H1 (cell line): Measurements from ENCODE around the gene ZNF692. TPM values are rescaled to one million over a fixed set of nuclear protein-coding genes. Genes with fewer than 3 reads are reported as not detected.

Experiments used
- CTCF ChIA-PET: fragments of 300-600 bp; sonication (Branson Sonifier 250); formaldehyde crosslinking; loops from one replicate; lab custom pipeline; 2021; ENCODE audit not compliant: partially characterized antibody; lab: Charles Lee
- POLR2A ChIA-PET: fragments of 300-600 bp; sonication (Branson Sonifier 250); formaldehyde crosslinking; loops from one replicate; lab custom pipeline; 2021; ENCODE audit warnings: inconsistent platforms; ENCODE audit not compliant: partially characterized antibody; lab: Charles Lee
- DNase-seq, 2 experiments: peaks; one replicate each; pipeline versions ENCODE4 v3.0.0 to v3.0.0-alpha.2; 2010 to 2022; ENCODE audit warnings: low spot score in 2 of 2, low read depth in 1 of 2, mixed read lengths in 1 of 2
- FAIRE-seq: peaks from 2 replicates; lab custom pipeline; 2011; peaks lifted over from hg19 to GRCh38; lab: Jason Lieb, UNC
- H2AFZ ChIP-seq: 2 replicates; pipeline ENCODE4 v1.8.1; 2012; ENCODE audit warnings: low read length, inconsistent platforms
- H2AK5ac ChIP-seq: 2 replicates; pipeline ENCODE4 v1.6.1; 2013; ENCODE audit warnings: low read depth, low read length
- H2BK120ac ChIP-seq: replicated peaks from 2 replicates; pipeline ENCODE3; 2013; ENCODE audit warnings: low read depth, low read length, inconsistent platforms
- H2BK12ac ChIP-seq: 2 replicates; pipeline ENCODE4 v1.6.1; 2013; ENCODE audit warnings: low read depth, low read length
- H2BK15ac ChIP-seq: 2 replicates; pipeline ENCODE4 v1.6.1; 2013; ENCODE audit warnings: low read length
- H2BK20ac ChIP-seq: 2 replicates; pipeline ENCODE4 v1.6.1; 2013; ENCODE audit warnings: low read length
- H2BK5ac ChIP-seq: 2 replicates; pipeline ENCODE4 v1.6.1; 2013; ENCODE audit warnings: low read depth, low read length
- H3K14ac ChIP-seq: 2 replicates; pipeline ENCODE4 v1.6.1; 2013; ENCODE audit warnings: inconsistent platforms; ENCODE audit not compliant: insufficient read length
- H3K18ac ChIP-seq: 2 replicates; pipeline ENCODE4 v1.6.1; 2013; ENCODE audit warnings: low read length; ENCODE audit errors: extremely low read depth
- H3K23ac ChIP-seq: 2 replicates; pipeline ENCODE4 v1.6.1; 2013; ENCODE audit warnings: inconsistent platforms; ENCODE audit not compliant: insufficient read length
- H3K23me2 ChIP-seq: 2 replicates; pipeline ENCODE4 v1.6.1; 2013; ENCODE audit warnings: low read depth, low read length
- H3K27ac ChIP-seq: 2 replicates; pipeline ENCODE4 v1.6.1; 2011; ENCODE audit warnings: low read depth, low read length, inconsistent platforms
- H3K27me3 ChIP-seq, 4 experiments: replicated peaks in 1 of 4; 1 replicate in 1 of 4; 2 replicates in 3 of 4; pipeline versions ENCODE4 v1.6.1 to v1.8.1; 2011 to 2013; ENCODE audit warnings: low read length in 3 of 4, mild to moderate bottlenecking in 3 of 4, inconsistent platforms in 2 of 4, mixed read lengths in 2 of 4, moderate library complexity in 1 of 4; ENCODE audit not compliant: control insufficient read depth in 3 of 4, insufficient read depth in 3 of 4; ENCODE audit errors: extremely low read depth in 1 of 4
- H3K36me3 ChIP-seq, 4 experiments: 2 replicates each; pipeline versions ENCODE4 v1.6.1 to v1.8.1; 2011 to 2013; ENCODE audit warnings: mild to moderate bottlenecking in 4 of 4, low read length in 3 of 4, moderate library complexity in 2 of 4, control low read depth in 1 of 4, inconsistent platforms in 1 of 4; ENCODE audit not compliant: insufficient read depth in 4 of 4, control insufficient read depth in 2 of 4
- H3K4ac ChIP-seq: replicated peaks from 2 replicates; pipeline ENCODE3; 2013; ENCODE audit warnings: low read length, low read depth, mixed read lengths, inconsistent platforms; ENCODE audit not compliant: insufficient read length
- H3K4me1 ChIP-seq, 4 experiments: replicated peaks in 1 of 4; 1 replicate in 1 of 4; 2 replicates in 3 of 4; pipeline versions ENCODE4 v1.6.1 to v1.8.1; 2011 to 2013; ENCODE audit warnings: low read length in 3 of 4, inconsistent platforms in 2 of 4, mixed read lengths in 1 of 4; ENCODE audit not compliant: insufficient read depth in 4 of 4, control insufficient read depth in 3 of 4
- H3K4me2 ChIP-seq, 2 experiments: 2 replicates each; pipeline versions ENCODE4 v1.6.1 to v1.8.1; 2011 to 2013; ENCODE audit warnings: low read depth in 2 of 2, low read length in 2 of 2, control low read depth in 1 of 2, inconsistent platforms in 1 of 2, mild to moderate bottlenecking in 1 of 2; ENCODE audit not compliant: insufficient read depth in 1 of 2
- H3K4me3 ChIP-seq, 4 experiments: fragments of 200-600, 300-600 bp in 1 of 4; sonication (generic), shearing (Covaris generic), sonication (Bioruptor Twin) in 1 of 4; 2 replicates each; pipeline versions ENCODE4 v1.5.1 to v1.8.1; 2011 to 2016; ENCODE audit warnings: low read length in 4 of 4, low read depth in 3 of 4, control low read depth in 2 of 4, inconsistent platforms in 2 of 4, mild to moderate bottlenecking in 2 of 4, mixed read lengths in 1 of 4, moderate library complexity in 1 of 4; ENCODE audit not compliant: insufficient read depth in 2 of 4; ENCODE audit errors: extremely low read depth in 1 of 4
- H3K56ac ChIP-seq: replicated peaks from 2 replicates; pipeline ENCODE3; 2013; ENCODE audit warnings: low read depth, mild to moderate bottlenecking, mixed read lengths, low read length, inconsistent platforms; ENCODE audit not compliant: insufficient read length
- H3K79me1 ChIP-seq: 2 replicates; pipeline ENCODE4 v1.6.1; 2013; ENCODE audit warnings: low read depth, low read length, control low read depth
- H3K79me2 ChIP-seq, 2 experiments: 2 replicates each; pipeline versions ENCODE4 v1.6.1 to v1.8.1; 2012 to 2013; ENCODE audit warnings: low read length in 2 of 2, mild to moderate bottlenecking in 2 of 2, inconsistent platforms in 1 of 2; ENCODE audit not compliant: insufficient read depth in 2 of 2, control insufficient read depth in 1 of 2
- H3K9ac ChIP-seq, 4 experiments: replicated peaks in 1 of 4; 1 replicate in 1 of 4; 2 replicates in 3 of 4; pipeline versions ENCODE4 v1.6.1 to v1.8.1; 2011 to 2013; ENCODE audit warnings: low read depth in 3 of 4, low read length in 3 of 4, control low read depth in 2 of 4, mild to moderate bottlenecking in 2 of 4, moderate library complexity in 2 of 4, inconsistent platforms in 1 of 4; ENCODE audit errors: extremely low read depth in 1 of 4
- H3K9me3 ChIP-seq, 2 experiments: 2 replicates each; pipeline versions ENCODE4 v1.6.1 to v1.8.1; 2012 to 2013; ENCODE audit warnings: mild to moderate bottlenecking in 2 of 2, moderate library complexity in 2 of 2, control low read depth in 1 of 2, inconsistent platforms in 1 of 2, low read depth in 1 of 2, low read length in 1 of 2, mixed read lengths in 1 of 2; ENCODE audit not compliant: insufficient read depth in 2 of 2
- H4K20me1 ChIP-seq, 2 experiments: replicated peaks in 1 of 2; 2 replicates each; pipeline versions ENCODE3 to v1.8.1; 2011 to 2013; ENCODE audit warnings: inconsistent platforms in 2 of 2, low read length in 2 of 2, mild to moderate bottlenecking in 1 of 2; ENCODE audit not compliant: insufficient read depth in 2 of 2, control insufficient read depth in 1 of 2
- H4K5ac ChIP-seq: 2 replicates; pipeline ENCODE4 v1.6.1; 2013; ENCODE audit warnings: low read length, low read depth, mixed read lengths, inconsistent platforms; ENCODE audit not compliant: insufficient read length
- H4K8ac ChIP-seq: 2 replicates; pipeline ENCODE4 v1.8.0; 2013; ENCODE audit warnings: mild to moderate bottlenecking, moderate library complexity, low read length, inconsistent platforms; ENCODE audit not compliant: insufficient read depth; ENCODE audit errors: extremely low read depth
- H4K91ac ChIP-seq: replicated peaks from 2 replicates; pipeline ENCODE3; 2013; ENCODE audit warnings: low read length, mixed read lengths, inconsistent platforms; ENCODE audit not compliant: insufficient read length
- BCL11A ChIP-seq, 2 experiments: IDR thresholded peaks; one replicate each; pipeline ENCODE4 v1.6.1; 2011; ENCODE audit warnings: low read depth in 2 of 2, low read length in 2 of 2, mild to moderate bottlenecking in 2 of 2
- BRCA1 ChIP-seq: IDR thresholded peaks from 2 replicates; pipeline ENCODE4 v1.6.1; 2012; ENCODE audit warnings: low read depth, low read length, improper control_type of control experiment
- EP300 ChIP-seq, 2 experiments: IDR thresholded peaks; 1 replicate in 1 of 2; 2 replicates in 1 of 2; pipeline ENCODE4 v1.6.1; 2011 to 2012; ENCODE audit warnings: low read depth in 2 of 2, low read length in 2 of 2, mild to moderate bottlenecking in 2 of 2, borderline replicate concordance in 1 of 2, inconsistent platforms in 1 of 2, moderate library complexity in 1 of 2
- GABPA ChIP-seq: IDR thresholded peaks from 2 replicates; pipeline ENCODE4 v1.6.1; 2011; ENCODE audit warnings: mild to moderate bottlenecking, low read length, moderate library complexity, borderline replicate concordance; ENCODE audit not compliant: insufficient read depth
- KDM1A ChIP-seq: fragments of 200-600, 300-600 bp; sonication (generic); IDR thresholded peaks from 2 replicates; pipeline ENCODE4 v1.7.1; 2016; ENCODE audit warnings: mild to moderate bottlenecking, low read length, borderline replicate concordance
- RXRA ChIP-seq: IDR thresholded peaks from 2 replicates; pipeline ENCODE4 v1.6.1; 2011; ENCODE audit warnings: low read depth, mild to moderate bottlenecking, low read length, moderate library complexity; ENCODE audit not compliant: insufficient read depth
- SIX5 ChIP-seq: IDR thresholded peaks from 2 replicates; pipeline ENCODE4 v1.6.1; 2011; ENCODE audit warnings: mild to moderate bottlenecking, low read depth, low read length
- SP2 ChIP-seq: IDR thresholded peaks from 2 replicates; pipeline ENCODE4 v1.6.1; 2012; ENCODE audit warnings: mild to moderate bottlenecking, low read length, inconsistent platforms
- SP4 ChIP-seq: IDR thresholded peaks from 2 replicates; pipeline ENCODE4 v1.6.1; 2012; ENCODE audit warnings: low read length, inconsistent platforms
- TAF1 ChIP-seq: IDR thresholded peaks from 2 replicates; pipeline ENCODE4 v1.6.1; 2011; ENCODE audit warnings: mild to moderate bottlenecking, low read depth, low read length
- TEAD4 ChIP-seq: IDR thresholded peaks from 2 replicates; pipeline ENCODE4 v1.6.1; 2012; ENCODE audit warnings: low read depth, low read length, inconsistent platforms, mixed read lengths
- WGBS, 2 experiments: shearing (Covaris generic) in 1 of 2; methylation state at CpG; one replicate each; pipeline versions ENCODE4 v1.1.6 to v1.1.7; 2013 to 2015; ENCODE audit warnings: low lambda C conversion rate in 2 of 2, mixed read lengths in 2 of 2, inconsistent platforms in 1 of 2, low coverage in 1 of 2, missing lambda C conversion rate in 1 of 2; ENCODE audit not compliant: insufficient replicate concordance in 2 of 2, insufficient coverage in 1 of 2, insufficient read length in 1 of 2; ENCODE audit errors: extremely low coverage in 1 of 2, missing lambda C conversion rate in 1 of 2; 5-methylcytosine and 5-hydroxymethylcytosine counted together
- polyA plus RNA-seq, 7 experiments: library from polyadenylated mRNA; depleted of rRNA in 3 of 7; stranded (reverse) in 5 of 7; unstranded in 2 of 7; fragments of >200 nt in 5 of 7; fragments of 200-250 nt in 2 of 7; gene quantifications; 1 replicate in 5 of 7; 2 replicates in 1 of 7; 4 replicates in 1 of 7; pipeline versions ENCODE4 v1.2.1 to v1.2.3, GENCODE V29; 2011 to 2013; ENCODE audit warnings: missing spikeins in 2 of 7, mixed read lengths in 2 of 7
- total RNA-seq: library from RNA; stranded (reverse); fragmentation: NEBNext Ultra II Directional; extraction: Animal tissue kit (Norgen Biotek cat#: 25700); gene quantifications from 2 replicates; pipeline ENCODE4 v1.2.1, GENCODE V29; 2021

ZNF692 gene
- total and polyA plus RNA-seq, 2 of the 8 experiments (the other 6 are each of a cell fraction or from before 2014, with no cell fraction given): 38.4 to 52.3 TPM

DNA sequence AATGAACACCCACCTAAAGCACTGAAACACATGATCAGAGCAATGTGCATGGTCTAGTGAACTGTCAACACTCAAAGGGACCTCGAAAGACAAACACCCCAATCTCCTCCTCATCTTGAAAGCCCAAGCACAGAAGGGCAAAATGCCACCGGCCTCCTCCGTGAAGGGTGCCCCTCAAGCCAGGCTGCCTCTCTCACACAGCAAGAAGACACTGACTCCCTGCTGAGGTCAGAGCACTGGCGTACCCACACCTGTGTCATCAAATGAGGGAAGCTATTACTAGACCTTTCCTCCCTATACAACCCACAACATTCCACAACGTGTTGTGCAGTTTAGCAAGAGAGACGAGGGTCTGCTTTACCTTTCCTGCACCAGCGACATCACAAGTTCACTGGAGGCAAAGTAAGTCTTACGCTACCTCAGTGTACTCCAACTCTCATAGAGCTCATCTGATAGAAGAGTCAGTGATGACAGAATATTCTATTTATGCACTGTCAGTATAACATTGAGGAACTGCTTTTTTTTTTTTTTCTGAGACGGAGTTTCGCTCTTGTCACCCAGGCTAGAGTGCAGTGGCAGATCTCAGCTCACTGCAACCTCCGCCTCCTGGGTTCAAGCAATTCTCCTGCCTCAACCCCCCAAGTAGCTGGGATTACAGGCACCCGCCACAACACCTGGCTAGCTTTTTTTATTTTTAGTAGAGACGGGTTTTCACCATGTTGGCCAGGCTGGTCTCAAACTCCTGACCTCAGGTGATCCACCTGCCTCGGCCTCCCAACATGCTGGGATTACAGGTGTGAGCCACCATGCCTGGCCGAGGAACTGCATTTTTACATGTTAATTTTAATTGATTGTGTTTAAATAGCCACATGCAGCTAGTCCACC, 36.5 kb downstream of the ZNF692 start:
- DNase-seq (no peak), FAIRE-seq (no peak)
- no peak overlapping the region for H2AK5ac ChIP-seq
- H2BK120ac ChIP-seq: no peak overlapping the region
- no peak overlapping the region for H3K14ac ChIP-seq
- no peak overlapping the region; a peak in 1 of 4 replicates for H3K4me2 ChIP-seq
- POLR2A ChIA-PET: interaction anchor here (0.6 to 2.8 kb wide), 5 partner anchors 16 to 51 kb away, joined by 3 to 8 read pairs (median 3); partner anchors contain the start of gene ZNF692
- no peak overlapping the region for H2BK5ac ChIP-seq
- peaks cover 0 to 10% of the 10 kb centered on the region in 2 experiments for H4K20me1 ChIP-seq
- H3K79me2 ChIP-seq: peaks cover 0 to 68% of the 10 kb centered on the region in 2 experiments; a peak in 3 of 4 replicates
- H4K8ac ChIP-seq: no peak overlapping the region
- no peak overlapping the region for H3K23ac ChIP-seq
- no peak overlapping the region for H3K56ac ChIP-seq
- H3K27me3 ChIP-seq: no peaks in the 10 kb centered on the region
- peaks cover 0 to 7% (median 3%) of the 10 kb centered on the region in 4 experiments; a peak in 6 of 7 replicates for H3K4me1 ChIP-seq
- no peak overlapping the region for H4K5ac ChIP-seq
- CTCF ChIA-PET: interaction anchor here (0.6 to 2.6 kb wide), 6 partner anchors 9 to 19 kb away, joined by 3 to 10 read pairs (median 3); no protein-coding TSS in a partner anchor
- H3K36me3 ChIP-seq: peaks cover 0 to 22% (median 10%) of the 10 kb centered on the region in 4 experiments; a peak in 6 of 8 replicates
- no peak overlapping the region for H3K4me3 ChIP-seq
- H2BK20ac ChIP-seq: no peak overlapping the region
- no peak overlapping the region for H2BK15ac ChIP-seq
- no peak overlapping the region for H3K27ac ChIP-seq
- H4K91ac ChIP-seq: no peak overlapping the region
- peaks cover 17% of the 10 kb centered on the region for H3K79me1 ChIP-seq
- 87% methylated on average over 12 of the region's 15 CpGs; no CpG with 5 or more reads in 1 of the 2 experiments for WGBS, 2 experiments
- no peak overlapping the region for H3K18ac ChIP-seq
- H2AFZ ChIP-seq: no peak overlapping the region
- no peak overlapping the region for H3K4ac ChIP-seq
- no peaks in the 10 kb centered on the region for H3K9me3 ChIP-seq
- no peak overlapping the region for H3K9ac ChIP-seq
- peaks cover 10% of the 10 kb centered on the region for H3K23me2 ChIP-seq
- H2BK12ac ChIP-seq: no peak overlapping the region
- TF ChIP-seq TEAD4 (no peak), BCL11A (IDR thresholded peaks at IDR 0.05; ENCODE audit: low read depth in 2 of 2, low read length in 2 of 2) (no peak), KDM1A (no peak), BRCA1 (no peak), EP300 (IDR thresholded peaks at IDR 0.05; ENCODE audit: borderline replicate concordance in 1 of 2, low read depth in 2 of 2, low read length in 2 of 2) (no peak), GABPA (no peak), SP4 (no peak), TAF1 (no peak), SIX5 (no peak), SP2 (no peak), RXRA (no peak)
